ENCODE measurements around the gene KLRC4.
"Not testable (repeated sequence)": the region's sequence is repeated elsewhere in the genome, so short reads cannot be mapped to it uniquely, and the experiment has no call there.

KLRC4 gene

GRCh38 chr12:10396176-10396575, 13.4 kb downstream of the KLRC4 start:
- DNase-seq = not testable (repeated sequence)

DNA sequence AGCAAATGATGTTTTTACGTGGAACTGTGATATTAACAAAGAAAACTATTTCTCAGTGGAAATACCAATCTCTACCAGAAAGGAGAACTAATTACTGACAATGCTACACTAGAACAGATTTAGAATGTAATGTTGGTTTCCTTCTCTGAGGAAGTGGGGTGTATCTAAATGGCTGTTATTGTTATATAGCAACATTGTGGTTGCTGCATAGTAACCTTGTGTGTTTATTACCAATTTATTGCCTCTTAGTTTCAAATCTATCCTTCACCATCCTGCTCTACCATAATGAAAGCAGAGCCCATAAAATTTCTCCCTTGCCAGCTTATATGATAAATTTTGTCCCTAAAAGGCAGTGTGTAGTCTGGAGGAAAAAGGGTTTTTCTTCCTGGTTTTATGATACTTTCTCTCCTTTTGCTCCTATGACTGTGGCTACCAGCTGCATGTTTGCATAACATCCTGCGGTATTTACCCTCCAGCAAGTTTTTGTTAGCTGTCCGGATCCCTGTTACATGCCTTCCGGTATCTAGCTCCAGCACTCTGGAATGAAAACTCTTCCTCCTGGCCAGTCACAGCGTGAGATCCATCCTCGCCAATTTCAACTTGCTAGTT, 14.1 kb downstream of the KLRC4 start:
- no peak for DNase-seq

DNA sequence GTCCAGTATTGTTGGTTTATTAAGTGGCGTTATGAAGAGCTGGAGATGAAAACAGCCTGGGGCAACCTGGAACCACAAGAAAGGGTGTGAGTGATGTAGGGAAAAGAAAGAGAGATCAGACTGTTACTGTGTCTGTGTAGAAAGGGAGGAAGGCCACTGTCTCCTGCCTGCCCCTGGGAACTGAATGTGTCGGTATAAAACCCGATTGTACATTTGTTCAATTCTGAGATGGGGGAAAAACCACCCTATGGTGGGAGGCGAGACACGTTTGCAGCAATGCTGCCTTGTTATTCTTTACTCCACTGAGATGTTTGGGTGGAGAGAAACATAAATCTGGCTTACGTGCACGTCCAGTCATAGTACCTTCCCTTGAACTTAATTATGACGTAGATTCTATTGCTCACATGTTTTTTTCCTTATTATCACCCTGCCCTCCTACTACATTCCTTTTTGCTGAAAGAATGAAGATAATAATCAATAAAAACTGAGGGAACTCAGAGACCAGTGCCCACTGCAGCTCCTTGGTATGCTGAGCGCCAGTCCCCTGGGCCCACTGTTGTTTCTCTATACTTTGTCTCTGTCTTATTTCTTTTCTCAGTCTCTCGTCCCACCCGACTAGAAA, 14.9 kb downstream of the KLRC4 start:
- not testable (repeated sequence) for DNase-seq

DNA sequence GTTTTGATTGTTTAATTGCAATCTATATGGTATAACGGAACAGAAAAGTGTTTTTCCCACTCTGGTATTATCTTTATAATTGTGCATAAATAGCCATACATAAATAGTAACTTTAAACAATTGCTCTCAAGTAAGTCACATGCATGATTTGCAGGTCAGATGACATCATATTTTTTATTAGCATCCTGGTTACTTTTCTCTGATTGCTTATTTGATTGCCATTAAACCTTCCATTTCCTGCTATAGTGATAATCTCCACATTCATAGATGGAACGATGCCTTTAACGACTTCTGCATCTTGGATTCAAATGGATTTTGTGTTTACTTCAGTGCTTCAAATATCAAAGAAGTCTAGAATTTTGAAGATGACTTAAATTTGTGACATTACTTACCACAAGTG, 16.3 kb downstream of the KLRC4 start:
- no peak for DNase-seq

- no peak for DNase-seq
Observed at GRCh38 chr12:10392394-10392930, 17.1 kb downstream of the KLRC4 start.

- DNase-seq = not testable (repeated sequence)
Observed at GRCh38 chr12:10390991-10391390, 18.6 kb downstream of the KLRC4 start.

DNA sequence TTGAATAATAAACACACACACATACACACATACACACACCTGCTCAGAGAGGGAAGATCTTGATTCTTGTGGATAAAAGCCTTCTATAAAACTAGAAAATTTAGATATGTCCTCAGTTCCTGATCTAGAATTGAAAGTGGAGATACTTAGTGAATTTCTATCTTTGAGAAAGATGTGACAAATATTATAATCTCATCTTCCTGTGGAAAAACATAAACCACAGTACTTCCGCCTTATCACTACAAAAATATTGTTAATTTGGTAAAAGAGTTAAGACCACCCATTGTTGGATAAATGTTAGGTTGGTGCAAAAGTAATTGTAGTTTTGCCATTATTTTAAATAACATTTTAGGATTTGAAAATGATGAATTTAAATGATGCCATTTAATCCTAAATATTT, 19.7 kb downstream of the KLRC4 start, which contains the start of gene KLRK1:
TSS of gene KLRK1 (minus strand) at position 138 of the 400 bp plus-strand sequence. CDS start 1,231 bp downstream, outside the sequence.
- no peak for DNase-seq

DNA sequence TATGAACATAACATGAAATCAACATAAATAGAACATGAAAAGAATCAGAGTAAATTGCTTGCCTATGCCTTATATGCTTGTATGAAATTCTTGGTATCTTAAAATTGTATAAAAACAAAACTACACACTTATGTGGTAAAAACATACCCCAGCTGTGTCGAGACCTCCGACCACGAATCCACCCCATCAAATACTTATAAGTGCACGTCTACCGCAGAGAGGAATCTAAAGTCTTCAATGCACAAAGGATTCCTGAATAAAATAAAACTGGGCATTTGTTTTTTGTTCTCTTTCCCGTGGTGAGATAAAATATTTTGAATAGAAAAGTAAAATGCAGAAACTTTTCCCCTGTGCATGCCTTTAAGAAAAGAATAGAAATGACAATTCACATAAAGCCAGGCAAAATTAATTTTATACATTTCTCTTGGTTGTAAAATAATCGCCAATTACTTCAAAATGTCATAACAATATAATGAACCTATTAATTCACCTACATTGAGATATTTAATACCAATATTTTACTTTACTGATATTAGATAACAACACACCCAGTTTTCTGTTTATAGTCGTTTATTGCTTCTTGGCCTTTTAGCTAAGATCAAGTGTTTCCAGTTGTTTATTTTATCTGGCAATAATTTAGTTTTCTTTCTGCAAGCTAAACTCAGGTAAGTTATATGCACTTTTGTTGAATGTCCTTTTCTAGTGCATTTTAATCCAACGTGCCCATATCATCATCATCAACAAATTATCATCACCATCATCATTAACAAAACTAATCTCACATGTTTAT, 20.7 kb downstream of the KLRC4 start:
- DNase-seq = no peak

GRCh38 chr12:10387498-10387897, 22.1 kb downstream of the KLRC4 start:
- DNase-seq = not testable (repeated sequence)

- DNase-seq = no peak
Observed at GRCh38 chr12:10386857-10387256, 22.7 kb downstream of the KLRC4 start.

DNA sequence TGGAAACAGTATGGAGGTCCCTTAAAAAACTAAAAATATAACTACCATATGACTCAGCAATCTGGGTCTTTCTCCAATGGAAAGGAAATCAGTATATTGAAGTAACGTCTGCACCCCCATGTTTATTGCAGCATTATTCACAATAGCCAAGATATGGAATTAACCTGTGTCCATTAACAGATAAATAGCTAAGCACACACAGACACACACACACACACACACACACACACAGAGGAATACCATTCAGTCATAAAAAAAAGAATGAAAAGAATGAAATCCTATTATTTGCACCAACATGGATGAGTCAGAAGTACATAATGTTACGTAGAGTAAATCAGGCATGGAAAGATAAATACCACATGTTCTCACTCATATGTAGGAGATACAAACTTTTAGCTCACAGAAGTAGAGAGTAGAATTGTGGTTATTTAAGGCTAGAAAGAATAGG, 24.4 kb downstream of the KLRC4 start:
- DNase-seq = no peak

DNA sequence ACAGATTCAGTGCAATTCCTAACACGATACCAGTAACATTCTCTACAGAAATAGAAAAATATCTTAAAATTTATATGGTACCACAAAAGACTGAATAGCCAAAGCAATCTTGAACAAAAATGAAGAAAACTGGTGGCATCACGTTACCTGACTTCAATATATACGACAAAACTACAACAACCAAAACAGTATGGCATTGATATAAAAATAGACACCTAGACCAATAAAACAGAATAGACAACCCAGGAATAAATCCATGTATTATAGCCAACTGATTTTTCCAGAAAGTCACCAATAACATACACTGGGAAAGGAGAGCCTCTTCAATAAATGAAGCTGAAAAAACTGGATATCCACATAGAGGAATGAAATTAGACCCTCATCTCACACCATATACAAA, 25.4 kb downstream of the KLRC4 start:
- no peak for DNase-seq

- no peak for DNase-seq
Observed at GRCh38 chr12:10381928-10382628, 27.5 kb downstream of the KLRC4 start.

DNA sequence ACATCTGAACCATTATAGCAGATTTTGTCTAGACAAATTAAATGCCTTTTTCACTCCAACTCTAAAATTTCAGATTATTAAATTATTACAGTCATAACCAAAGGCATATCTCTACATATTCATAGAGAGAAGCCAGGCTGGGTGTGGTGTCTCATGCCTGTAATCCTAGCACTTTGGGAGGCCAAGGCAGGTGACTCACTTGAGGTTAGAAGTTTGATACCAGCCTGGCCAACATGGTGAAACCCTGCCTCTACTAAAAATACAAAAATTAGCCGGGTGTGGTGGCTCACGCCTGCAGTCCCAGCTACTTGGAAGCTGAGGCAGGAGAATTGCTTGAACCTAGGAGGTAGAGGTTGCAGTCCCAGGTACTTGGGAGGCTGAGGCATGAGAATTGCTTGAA, 30.8 kb downstream of the KLRC4 start:
- not testable (repeated sequence) for DNase-seq

DNA sequence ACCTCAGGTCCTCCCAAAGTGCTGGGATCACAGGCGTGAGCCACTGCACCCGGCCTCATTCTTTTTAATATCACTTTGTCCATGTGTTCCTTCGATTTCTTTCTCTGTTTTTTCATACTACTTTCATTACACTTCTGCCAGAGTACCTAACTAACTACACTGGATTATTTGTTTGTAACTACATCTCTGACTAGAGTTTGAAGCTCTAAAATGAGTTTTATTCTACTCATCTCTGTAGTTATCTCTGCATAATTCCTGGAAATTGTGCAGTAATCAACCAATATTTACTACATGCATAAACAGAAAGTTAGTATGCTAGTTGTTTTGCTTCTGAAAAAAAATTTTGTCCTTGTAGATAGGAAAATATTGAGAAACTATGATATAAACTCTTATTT, 34.9 kb downstream of the KLRC4 start:
- no peak for DNase-seq

- no peak for DNase-seq
Observed at GRCh38 chr12:10372559-10372958, 37.0 kb downstream of the KLRC4 start.

- DNase-seq = not testable (repeated sequence)
Observed at GRCh38 chr12:10371893-10372535, 37.5 kb downstream of the KLRC4 start.

DNA sequence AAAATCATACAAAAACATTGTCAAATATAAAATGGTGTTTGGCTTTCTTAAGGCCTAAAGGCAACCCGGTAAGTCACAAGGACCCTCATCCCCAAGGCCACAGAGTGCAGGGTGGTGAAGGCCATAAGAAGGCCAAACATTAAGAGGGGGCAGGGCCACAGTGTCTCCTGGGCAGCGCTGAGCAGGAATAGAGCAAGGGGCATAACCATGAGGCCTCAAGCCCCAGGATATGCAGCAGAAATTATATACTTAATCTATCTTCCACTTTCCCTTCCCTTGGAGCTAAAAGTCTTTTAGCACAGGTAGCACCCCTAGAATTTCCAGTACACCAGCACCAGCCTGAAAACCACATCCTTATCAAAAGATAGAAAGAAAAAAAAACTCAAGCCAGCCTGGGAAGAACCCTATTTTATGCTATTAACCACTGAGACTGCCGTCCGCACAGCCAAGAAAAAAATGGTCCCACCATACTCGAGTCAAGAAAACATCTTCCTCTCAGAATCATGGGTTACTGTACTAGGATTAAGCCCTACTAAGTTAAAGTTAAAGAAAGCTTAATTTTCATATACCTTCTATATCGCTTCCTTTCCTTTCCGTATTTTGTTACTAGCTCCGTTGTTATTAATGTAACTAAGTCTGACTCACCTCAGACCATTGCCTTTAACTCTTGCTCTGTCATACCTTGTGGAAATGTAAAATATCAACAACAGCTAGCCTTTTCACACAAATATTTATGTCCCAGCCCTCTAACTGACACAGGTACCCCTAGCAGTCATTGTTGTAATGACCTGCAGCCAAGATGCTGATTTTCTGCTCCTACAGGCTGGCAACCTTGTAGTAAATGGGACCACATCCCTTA, 39.8 kb downstream of the KLRC4 start:
- DNase-seq = no peak

- DNase-seq = no peak
Observed at GRCh38 chr12:10368206-10369171, 41.1 kb downstream of the KLRC4 start.

DNA sequence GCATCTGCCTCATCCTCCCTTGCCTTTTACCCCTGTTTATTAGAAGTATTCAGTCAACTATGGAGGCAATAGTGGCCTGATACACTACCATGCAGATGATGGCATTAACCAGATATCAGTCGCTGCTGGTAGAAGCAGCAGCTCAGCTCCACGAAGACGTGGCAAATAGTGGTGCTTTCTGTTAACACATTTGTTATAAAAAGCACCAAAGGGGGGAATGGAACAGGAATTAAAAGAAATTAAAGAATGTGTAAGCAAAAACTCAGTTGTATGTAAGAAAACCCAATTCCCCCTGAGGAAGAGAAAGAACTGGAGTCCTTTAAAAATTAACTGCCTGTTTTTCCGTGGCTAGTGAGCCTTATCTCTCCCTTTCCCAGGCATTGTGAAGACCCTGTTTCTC, 41.8 kb downstream of the KLRC4 start:
- not testable (repeated sequence) for DNase-seq
